ENCODE data around the gene VTI1A.

Gene VTI1A

DNA sequence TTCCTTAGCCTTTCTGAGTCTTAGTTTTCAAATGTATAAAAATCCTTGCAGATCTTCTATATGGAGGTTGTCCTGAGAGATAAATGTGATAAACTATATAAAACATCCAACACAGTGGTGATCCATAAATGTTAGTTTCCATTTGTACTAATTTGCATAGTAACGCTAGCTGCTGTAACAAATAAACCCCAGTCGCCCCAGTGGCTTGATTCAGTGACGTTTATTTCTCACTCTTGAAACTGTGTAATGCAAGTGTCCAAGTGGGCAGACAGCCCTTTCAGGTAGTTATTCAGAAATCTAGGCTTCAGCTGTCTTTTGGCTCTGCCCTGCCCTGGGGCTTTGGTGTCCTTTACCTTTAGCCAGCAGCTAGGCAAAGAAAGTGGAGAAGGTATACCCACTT lies 106.3 kb downstream of the VTI1A start:
- Histone ChIP-seq H3K27me3 (ENCODE audit: control insufficient read depth, insufficient read depth, low read length) (no peaks in the 10 kb centered on the region), H3K36me3 (ENCODE audit: control insufficient read depth, insufficient read depth, low read length) (no peaks in the 10 kb centered on the region), H3K9ac (ENCODE audit: low read depth, low read length) (no peak overlapping the region), H3K4me1 (ENCODE audit: control insufficient read depth, insufficient read depth, low read length) (no peaks in the 10 kb centered on the region), H3K9me3 (ENCODE audit: control insufficient read depth, insufficient read depth, low read length) (no peaks in the 10 kb centered on the region), H3K4me3 (ENCODE audit: low read depth, low read length) (no peak overlapping the region)

DNA sequence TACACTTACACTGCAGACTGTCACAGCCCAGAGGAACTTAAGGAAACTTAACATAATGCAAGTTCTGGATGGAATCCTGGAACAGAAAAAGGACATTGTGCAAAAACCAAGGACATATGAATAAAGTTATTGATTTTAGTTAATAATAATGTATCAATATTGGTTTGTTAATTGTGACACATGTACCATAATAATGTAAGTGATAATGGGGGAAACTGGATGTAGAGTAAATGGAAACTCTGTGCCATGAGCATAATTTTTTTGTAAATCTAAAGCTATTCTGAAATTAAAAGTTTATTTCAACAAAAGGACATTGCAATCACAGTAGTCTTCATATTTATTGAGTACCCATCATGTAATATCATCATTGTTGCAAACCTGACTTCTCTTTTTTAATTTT lies 107.2 kb downstream of the VTI1A start:
- no peaks in the 10 kb centered on the region for H3K9me3 ChIP-seq (ENCODE audit: control insufficient read depth, insufficient read depth, low read length)
- H3K27me3 ChIP-seq (ENCODE audit: control insufficient read depth, insufficient read depth, low read length) = no peaks in the 10 kb centered on the region
- no peaks in the 10 kb centered on the region for H3K4me1 ChIP-seq (ENCODE audit: control insufficient read depth, insufficient read depth, low read length)
- no peaks in the 10 kb centered on the region for H3K36me3 ChIP-seq (ENCODE audit: control insufficient read depth, insufficient read depth, low read length)
- no peak overlapping the region for H3K9ac ChIP-seq (ENCODE audit: low read depth, low read length)
- H3K4me3 ChIP-seq (ENCODE audit: low read depth, low read length) = no peak overlapping the region

DNA sequence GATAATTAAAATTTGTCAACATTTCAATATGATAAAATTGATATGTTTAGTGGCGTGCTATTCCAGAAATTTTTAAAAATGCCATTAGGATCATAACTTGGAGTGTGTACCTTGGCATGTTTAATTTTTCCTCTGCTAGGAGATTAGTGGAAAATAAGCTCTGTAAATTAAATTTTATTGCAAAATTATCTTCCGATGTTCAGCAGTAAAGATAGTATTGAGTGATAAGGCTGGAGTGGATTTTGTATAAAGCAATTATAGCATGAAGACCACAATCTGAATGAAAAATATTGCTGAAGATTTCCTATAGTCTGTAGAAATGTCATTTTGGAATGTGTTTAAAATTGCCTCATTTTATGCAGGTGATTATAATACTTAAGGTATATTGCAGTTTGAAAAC lies 110.2 kb downstream of the VTI1A start:
- H3K4me1 ChIP-seq (ENCODE audit: control insufficient read depth, insufficient read depth, low read length) = peaks cover 6% of the 10 kb centered on the region
- no peaks in the 10 kb centered on the region for H3K36me3 ChIP-seq (ENCODE audit: control insufficient read depth, insufficient read depth, low read length)
- H3K9me3 ChIP-seq (ENCODE audit: control insufficient read depth, insufficient read depth, low read length) = no peaks in the 10 kb centered on the region
- no peak overlapping the region for H3K4me3 ChIP-seq (ENCODE audit: low read depth, low read length)
- H3K9ac ChIP-seq (ENCODE audit: low read depth, low read length) = no peak overlapping the region
- H3K27me3 ChIP-seq (ENCODE audit: control insufficient read depth, insufficient read depth, low read length) = no peaks in the 10 kb centered on the region

DNA sequence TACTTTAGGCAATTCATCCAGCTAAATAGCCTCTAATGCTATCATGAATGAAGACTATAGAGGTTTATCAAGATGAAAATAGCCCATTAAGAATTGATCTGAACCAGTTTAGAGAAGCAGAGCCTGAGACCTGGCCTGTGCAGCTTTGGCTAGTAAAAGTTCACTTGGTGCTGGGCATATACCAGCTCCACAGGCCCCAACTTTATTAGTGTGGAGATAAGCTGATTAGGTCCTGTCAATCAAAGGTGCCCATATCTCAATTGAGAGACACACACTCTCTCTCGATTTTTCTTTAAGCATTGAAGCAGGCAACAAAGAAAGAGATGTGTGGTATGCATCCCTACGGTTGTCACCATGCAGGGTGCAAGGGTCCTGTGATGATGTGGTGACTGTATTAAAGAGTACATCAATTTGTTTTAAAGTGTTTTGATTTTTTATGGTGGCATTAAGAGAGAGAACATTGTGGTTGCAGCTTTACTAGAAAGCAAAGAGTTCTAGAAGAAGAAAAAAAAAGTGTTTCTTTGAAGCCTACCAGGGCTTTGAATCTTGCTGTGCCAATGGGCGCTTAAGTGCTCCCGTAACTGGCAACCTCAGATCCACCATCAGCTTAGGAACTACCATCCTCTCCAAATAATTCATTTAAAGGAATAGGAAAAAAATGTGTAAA lies 111.6 kb downstream of the VTI1A start:
- H3K9me3 ChIP-seq (ENCODE audit: control insufficient read depth, insufficient read depth, low read length) = no peaks in the 10 kb centered on the region
- H3K9ac ChIP-seq (ENCODE audit: low read depth, low read length) = no peak overlapping the region
- no peak overlapping the region for H3K4me3 ChIP-seq (ENCODE audit: low read depth, low read length)
- no peaks in the 10 kb centered on the region for H3K27me3 ChIP-seq (ENCODE audit: control insufficient read depth, insufficient read depth, low read length)
- H3K4me1 ChIP-seq (ENCODE audit: control insufficient read depth, insufficient read depth, low read length) = peaks cover 17% of the 10 kb centered on the region
- H3K36me3 ChIP-seq (ENCODE audit: control insufficient read depth, insufficient read depth, low read length) = no peaks in the 10 kb centered on the region

DNA sequence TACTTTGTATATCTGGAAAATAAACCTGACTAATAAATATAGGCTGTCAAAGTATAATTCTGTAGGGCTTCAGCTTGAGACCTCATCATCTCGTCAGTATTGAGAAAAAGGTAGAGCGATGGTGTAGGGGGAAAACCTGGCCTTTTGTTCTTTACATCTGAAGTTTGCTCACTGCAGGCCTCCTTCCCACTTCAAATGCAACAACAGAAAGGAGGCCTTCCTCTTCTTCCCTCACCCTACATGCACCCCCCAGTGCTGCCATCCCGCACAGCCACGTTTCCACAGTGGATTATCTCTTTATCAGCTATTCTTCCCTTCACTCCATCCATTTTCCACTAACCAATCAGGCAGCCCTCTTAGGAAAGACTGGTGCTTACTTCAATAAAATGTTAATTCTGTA lies 112.3 kb downstream of the VTI1A start:
- H3K9me3 ChIP-seq (ENCODE audit: control insufficient read depth, insufficient read depth, low read length) = no peaks in the 10 kb centered on the region
- H3K27me3 ChIP-seq (ENCODE audit: control insufficient read depth, insufficient read depth, low read length) = no peaks in the 10 kb centered on the region
- no peaks in the 10 kb centered on the region for H3K36me3 ChIP-seq (ENCODE audit: control insufficient read depth, insufficient read depth, low read length)
- H3K9ac ChIP-seq (ENCODE audit: low read depth, low read length) = no peak overlapping the region
- no peak overlapping the region for H3K4me3 ChIP-seq (ENCODE audit: low read depth, low read length)
- peaks cover 17% of the 10 kb centered on the region for H3K4me1 ChIP-seq (ENCODE audit: control insufficient read depth, insufficient read depth, low read length)

DNA sequence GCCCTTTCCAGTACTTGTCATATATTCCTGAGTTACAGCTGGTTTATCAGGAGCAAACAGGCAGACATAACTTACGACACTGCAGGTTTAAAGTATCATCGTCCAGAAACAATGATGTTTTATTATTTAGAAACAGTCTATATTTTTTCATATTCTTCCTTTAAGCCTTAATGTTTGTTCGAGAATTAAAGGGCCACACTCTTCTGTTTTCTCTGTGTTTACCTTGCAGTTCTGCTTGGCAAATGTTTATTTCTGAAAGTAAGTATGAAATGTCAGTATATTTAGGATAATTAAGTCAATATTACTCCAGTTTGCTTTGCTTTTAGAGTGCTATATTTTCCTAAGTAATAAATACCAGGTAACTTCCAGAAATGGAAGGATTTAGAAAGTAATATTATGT lies 115.1 kb downstream of the VTI1A start:
- Histone ChIP-seq H3K9ac (ENCODE audit: low read depth, low read length) (no peak overlapping the region), H3K4me1 (ENCODE audit: control insufficient read depth, insufficient read depth, low read length) (peaks cover 17% of the 10 kb centered on the region), H3K4me3 (ENCODE audit: low read depth, low read length) (no peak overlapping the region), H3K9me3 (ENCODE audit: control insufficient read depth, insufficient read depth, low read length) (no peaks in the 10 kb centered on the region), H3K27me3 (ENCODE audit: control insufficient read depth, insufficient read depth, low read length) (no peaks in the 10 kb centered on the region), H3K36me3 (ENCODE audit: control insufficient read depth, insufficient read depth, low read length) (no peaks in the 10 kb centered on the region)

DNA sequence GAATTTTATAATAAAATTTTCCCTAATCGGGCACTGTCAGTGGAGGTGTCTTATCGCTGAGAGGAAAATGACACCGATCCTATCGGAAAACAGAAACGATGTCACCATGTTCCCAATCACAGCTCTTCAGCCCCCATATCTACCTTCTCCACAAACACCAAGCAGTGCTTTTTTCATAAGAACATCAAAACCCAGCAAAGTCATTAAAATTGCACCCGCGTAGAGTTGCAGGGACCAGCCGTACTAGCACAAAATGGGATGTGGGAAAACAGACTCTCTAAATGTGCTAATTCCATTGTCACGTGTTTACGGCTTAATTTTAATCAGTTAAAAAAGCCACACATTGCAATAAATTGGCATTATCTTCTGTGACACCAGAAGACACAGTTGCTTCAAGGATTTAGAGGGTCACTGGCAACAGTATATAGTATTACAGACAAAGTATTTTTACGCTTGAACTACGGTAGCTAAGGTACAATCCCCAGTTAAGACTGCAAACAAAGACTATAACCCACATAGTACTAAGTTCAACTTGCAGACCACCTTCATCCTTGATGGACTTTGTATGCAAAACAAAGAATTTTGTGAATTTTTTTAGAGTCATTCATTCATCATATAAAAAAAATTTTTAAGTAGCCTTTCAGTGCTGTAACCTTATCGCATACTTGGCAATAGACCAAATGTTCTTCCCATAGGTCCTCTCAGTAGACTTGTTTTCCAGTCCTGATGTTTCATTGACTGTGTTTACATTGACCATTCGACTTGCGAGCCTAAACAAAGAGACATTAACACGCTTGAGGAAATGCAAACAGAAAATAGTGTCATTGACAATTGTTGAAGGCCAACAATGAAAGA lies 116.0 kb downstream of the VTI1A start:
- Histone ChIP-seq H3K9ac (ENCODE audit: low read depth, low read length) (no peak overlapping the region), H3K4me1 (ENCODE audit: control insufficient read depth, insufficient read depth, low read length) (peaks cover 17% of the 10 kb centered on the region), H3K9me3 (ENCODE audit: control insufficient read depth, insufficient read depth, low read length) (no peaks in the 10 kb centered on the region), H3K27me3 (ENCODE audit: control insufficient read depth, insufficient read depth, low read length) (no peaks in the 10 kb centered on the region), H3K36me3 (ENCODE audit: control insufficient read depth, insufficient read depth, low read length) (no peaks in the 10 kb centered on the region), H3K4me3 (ENCODE audit: low read depth, low read length) (no peak overlapping the region)

DNA sequence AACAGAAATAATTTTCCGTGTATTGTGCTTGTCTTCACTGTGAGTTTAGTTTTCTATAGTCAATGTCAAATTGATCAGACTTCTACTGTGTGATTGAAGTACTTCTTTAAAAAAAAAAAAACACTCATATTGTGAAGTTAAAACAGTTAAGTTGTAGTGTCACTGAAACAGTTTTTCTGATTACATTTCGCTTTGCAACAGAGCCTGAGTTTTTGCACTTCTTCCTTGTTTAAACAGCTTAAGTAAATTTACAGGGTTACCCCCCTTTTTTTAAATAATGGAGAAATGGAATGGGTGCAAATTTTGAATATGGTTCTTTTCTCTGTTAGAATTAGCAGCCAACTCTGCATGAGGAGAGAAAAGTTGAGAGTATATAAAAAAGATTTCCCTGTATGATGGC lies 117.3 kb downstream of the VTI1A start:
- H3K4me3 ChIP-seq (ENCODE audit: low read depth, low read length) = no peak overlapping the region
- H3K36me3 ChIP-seq (ENCODE audit: control insufficient read depth, insufficient read depth, low read length) = no peaks in the 10 kb centered on the region
- H3K27me3 ChIP-seq (ENCODE audit: control insufficient read depth, insufficient read depth, low read length) = no peaks in the 10 kb centered on the region
- H3K9ac ChIP-seq (ENCODE audit: low read depth, low read length) = no peak overlapping the region
- peaks cover 17% of the 10 kb centered on the region for H3K4me1 ChIP-seq (ENCODE audit: control insufficient read depth, insufficient read depth, low read length)
- H3K9me3 ChIP-seq (ENCODE audit: control insufficient read depth, insufficient read depth, low read length) = no peaks in the 10 kb centered on the region

DNA sequence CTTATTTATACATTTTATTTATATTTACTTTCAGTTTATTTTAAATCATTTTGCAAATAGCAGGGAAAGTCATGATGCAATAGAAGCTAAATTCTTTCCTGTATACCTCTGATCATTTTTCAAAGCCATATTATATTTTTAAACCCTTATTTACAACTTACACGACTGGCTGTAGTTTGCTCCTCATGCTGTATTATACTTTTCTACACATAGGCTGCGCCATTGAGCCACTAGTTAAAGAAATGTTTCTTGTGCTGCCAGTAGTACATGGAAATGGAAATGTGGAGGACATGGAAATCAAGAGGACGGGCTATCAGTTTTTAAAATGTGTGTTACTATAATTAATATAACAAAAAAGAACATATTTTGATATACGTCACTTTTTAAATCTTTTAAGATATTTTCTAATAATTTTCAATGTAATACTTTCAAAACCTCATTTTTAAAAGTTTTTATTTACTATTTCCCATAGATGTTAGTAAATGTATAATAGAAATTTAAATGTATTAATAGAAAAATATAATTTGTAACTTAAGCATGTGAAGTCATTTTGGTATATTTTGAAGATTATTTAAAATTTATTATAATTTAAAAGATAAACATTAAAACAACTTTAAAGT lies 118.5 kb downstream of the VTI1A start:
- H3K4me1 ChIP-seq (ENCODE audit: control insufficient read depth, insufficient read depth, low read length) = peaks cover 11% of the 10 kb centered on the region
- H3K9me3 ChIP-seq (ENCODE audit: control insufficient read depth, insufficient read depth, low read length) = no peaks in the 10 kb centered on the region
- H3K27me3 ChIP-seq (ENCODE audit: control insufficient read depth, insufficient read depth, low read length) = no peaks in the 10 kb centered on the region
- H3K9ac ChIP-seq (ENCODE audit: low read depth, low read length) = no peak overlapping the region
- H3K36me3 ChIP-seq (ENCODE audit: control insufficient read depth, insufficient read depth, low read length) = no peaks in the 10 kb centered on the region
- no peak overlapping the region for H3K4me3 ChIP-seq (ENCODE audit: low read depth, low read length)

DNA sequence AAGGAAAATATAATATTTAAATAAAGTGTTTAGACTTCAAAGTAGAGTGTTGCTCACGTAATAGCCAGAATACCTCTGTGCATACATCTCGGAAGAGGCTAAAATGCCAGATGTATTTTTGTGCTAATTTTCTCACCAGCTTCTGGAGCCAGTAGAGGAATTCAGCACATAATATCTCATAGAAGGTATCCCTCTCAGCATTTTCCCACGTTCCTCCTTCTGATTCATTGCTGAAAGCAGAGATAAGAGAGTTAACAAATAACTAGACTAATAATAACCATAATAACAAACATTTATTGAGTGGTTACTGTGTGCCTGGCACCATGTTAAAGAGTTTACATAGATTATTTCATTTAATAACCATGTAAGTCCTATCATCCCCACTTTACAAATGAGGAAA lies 123.6 kb downstream of the VTI1A start:
- H3K27me3 ChIP-seq (ENCODE audit: control insufficient read depth, insufficient read depth, low read length) = no peaks in the 10 kb centered on the region
- no peak overlapping the region for H3K9ac ChIP-seq (ENCODE audit: low read depth, low read length)
- H3K4me3 ChIP-seq (ENCODE audit: low read depth, low read length) = no peak overlapping the region
- H3K4me1 ChIP-seq (ENCODE audit: control insufficient read depth, insufficient read depth, low read length) = no peaks in the 10 kb centered on the region
- no peaks in the 10 kb centered on the region for H3K36me3 ChIP-seq (ENCODE audit: control insufficient read depth, insufficient read depth, low read length)
- no peaks in the 10 kb centered on the region for H3K9me3 ChIP-seq (ENCODE audit: control insufficient read depth, insufficient read depth, low read length)

DNA sequence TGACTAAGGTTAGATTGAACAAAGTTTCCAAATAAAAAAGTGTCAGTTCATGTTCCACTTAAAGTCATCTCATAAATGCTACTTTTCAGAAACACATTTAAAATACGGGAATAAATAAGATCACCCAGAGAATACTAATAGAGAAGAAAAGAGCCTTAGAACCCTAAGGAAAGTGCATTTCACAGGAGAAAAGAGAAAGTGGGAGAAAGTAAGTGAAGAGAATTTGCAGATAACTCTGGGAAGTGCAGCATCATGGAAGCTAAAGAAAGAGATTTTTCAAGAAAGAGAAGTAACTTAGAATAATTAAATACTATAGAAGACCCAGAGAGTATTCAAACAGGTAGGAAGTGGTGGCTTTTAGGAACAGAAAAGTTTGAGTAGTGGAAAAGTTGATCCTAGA lies 132.6 kb downstream of the VTI1A start:
- H3K27me3 ChIP-seq (ENCODE audit: control insufficient read depth, insufficient read depth, low read length) = no peaks in the 10 kb centered on the region
- no peaks in the 10 kb centered on the region for H3K36me3 ChIP-seq (ENCODE audit: control insufficient read depth, insufficient read depth, low read length)
- no peaks in the 10 kb centered on the region for H3K9me3 ChIP-seq (ENCODE audit: control insufficient read depth, insufficient read depth, low read length)

DNA sequence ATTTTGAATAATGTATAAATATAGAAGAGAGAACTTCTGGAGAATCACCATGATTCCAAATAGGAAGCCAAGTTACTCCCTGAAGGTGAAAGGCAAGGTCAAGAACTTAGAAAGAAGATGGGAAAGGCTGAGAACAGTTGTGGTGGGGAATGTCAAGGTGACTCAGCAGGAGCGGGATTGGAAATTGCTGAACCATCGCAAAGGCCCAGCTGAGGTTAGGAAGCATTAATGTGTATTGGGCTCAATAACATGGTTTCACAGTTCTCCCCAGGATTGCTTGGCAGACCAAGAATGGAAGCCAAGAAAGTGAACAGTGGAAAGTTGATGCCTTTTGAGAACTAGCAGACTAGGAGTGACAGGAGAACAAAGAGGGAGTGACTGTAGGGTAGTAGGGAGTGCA lies 133.3 kb downstream of the VTI1A start:
- H3K4me1 ChIP-seq (ENCODE audit: control insufficient read depth, insufficient read depth, low read length) = peaks cover 3% of the 10 kb centered on the region
- no peaks in the 10 kb centered on the region for H3K9me3 ChIP-seq (ENCODE audit: control insufficient read depth, insufficient read depth, low read length)
- no peak overlapping the region for H3K4me3 ChIP-seq (ENCODE audit: low read depth, low read length)
- H3K36me3 ChIP-seq (ENCODE audit: control insufficient read depth, insufficient read depth, low read length) = no peaks in the 10 kb centered on the region
- H3K27me3 ChIP-seq (ENCODE audit: control insufficient read depth, insufficient read depth, low read length) = no peaks in the 10 kb centered on the region
- no peak overlapping the region for H3K9ac ChIP-seq (ENCODE audit: low read depth, low read length)

More for the DNA sequence above, 132.6 kb downstream of the VTI1A start:
- Histone ChIP-seq H3K4me1 (ENCODE audit: control insufficient read depth, insufficient read depth, low read length) (peaks cover 3% of the 10 kb centered on the region), H3K4me3 (ENCODE audit: low read depth, low read length) (no peak overlapping the region), H3K9ac (ENCODE audit: low read depth, low read length) (no peak overlapping the region)

Data from iPS-15b (cell line).